Left renal cortex interstitium (tissue), 4 donors: ENCODE measurements around the gene IL1RAPL2. TPM values are rescaled to one million over a fixed set of nuclear protein-coding genes. Genes with fewer than 3 reads are reported as not detected.
"Not testable (repeated sequence)": the region's sequence is repeated elsewhere in the genome, so short reads cannot be mapped to it uniquely, and the experiment has no call there.

Experiments
- DNase-seq, 4 donors: peaks; one replicate each; pipeline ENCODE4 v3.0.0-alpha.2; 2013; ENCODE audit warnings: low read depth in 4 of 4, low spot score in 2 of 4, missing footprints in 1 of 4
- polyA plus RNA-seq, 4 donors: library from polyadenylated mRNA; unstranded; fragments of 120-200 nt; gene quantifications; one replicate each; pipeline ENCODE4 v1.2.1, GENCODE V29; 2013; ENCODE audit not compliant: insufficient read length in 4 of 4

IL1RAPL2 gene
- polyA plus RNA-seq, 4 donors, result 0.93 to 1.5 (median 1.3) TPM

DNA sequence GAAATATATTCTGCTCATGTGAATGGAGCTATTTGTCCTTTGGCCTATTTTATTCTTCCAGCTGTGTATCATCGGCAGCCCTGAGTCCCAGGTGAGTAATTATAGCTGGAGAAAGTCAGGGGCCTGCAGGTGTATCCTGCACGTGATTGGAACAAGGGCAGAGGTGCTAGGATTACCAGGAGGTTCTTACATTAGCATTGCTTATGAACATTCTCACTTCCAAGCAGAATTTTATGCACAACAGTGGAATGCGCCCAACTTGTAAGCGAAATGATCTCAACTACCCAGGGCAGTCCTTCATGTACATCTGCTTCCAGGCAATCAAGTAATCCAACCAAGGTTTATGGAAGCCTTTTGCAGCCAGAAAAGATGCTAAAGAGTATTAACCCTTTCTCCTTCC is 1187.4 kb downstream of the IL1RAPL2 start:
- no peak for DNase-seq

DNA sequence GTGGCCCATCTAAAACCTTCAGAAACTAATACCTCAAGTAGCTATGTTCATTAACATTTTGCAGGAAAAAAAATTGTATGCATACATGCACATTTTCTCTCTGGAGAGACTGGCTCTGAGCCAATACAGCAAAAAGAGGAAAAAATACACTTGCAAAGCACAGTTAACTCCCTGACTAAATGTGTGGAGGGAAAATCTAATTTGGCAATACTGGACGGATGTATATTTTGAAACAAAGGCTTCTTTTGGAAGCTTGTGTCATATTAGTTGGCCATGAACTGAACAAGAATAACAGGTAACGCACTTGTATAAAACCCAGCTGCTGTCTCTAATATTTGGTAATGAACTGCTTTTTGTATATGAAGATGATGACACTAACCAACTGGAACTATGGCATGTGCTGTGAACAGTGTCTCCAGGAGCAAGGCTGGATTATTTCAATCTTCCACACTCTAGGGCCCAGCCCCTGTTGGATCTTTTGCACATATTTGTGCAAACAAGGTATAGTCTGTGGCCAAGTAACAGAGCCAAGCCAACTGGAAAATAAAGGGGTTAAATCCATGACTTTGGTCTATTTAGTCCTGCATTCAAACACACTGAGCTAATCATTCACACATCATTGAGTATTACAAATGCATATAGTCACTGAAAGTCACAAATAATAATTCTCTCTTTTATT is 1188.4 kb downstream of the IL1RAPL2 start:
- no peak for DNase-seq

DNA sequence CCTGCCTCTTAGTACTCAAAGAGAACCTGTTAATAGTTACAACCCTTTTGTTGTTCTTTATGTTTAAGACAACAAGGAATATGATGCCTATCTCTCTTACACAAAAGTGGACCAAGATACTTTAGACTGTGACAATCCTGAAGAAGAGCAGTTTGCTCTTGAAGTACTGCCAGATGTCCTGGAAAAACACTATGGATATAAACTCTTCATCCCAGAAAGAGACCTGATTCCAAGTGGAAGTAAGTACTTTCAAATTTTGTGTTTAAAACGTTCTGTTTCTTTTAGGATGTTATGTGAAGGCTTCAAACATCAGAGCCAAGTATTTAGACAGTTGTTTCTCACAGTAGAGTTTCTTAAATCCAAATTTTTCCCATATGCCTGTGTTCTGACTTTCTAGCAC is 1189.1 kb downstream of the IL1RAPL2 start:
- no peak for DNase-seq

DNA sequence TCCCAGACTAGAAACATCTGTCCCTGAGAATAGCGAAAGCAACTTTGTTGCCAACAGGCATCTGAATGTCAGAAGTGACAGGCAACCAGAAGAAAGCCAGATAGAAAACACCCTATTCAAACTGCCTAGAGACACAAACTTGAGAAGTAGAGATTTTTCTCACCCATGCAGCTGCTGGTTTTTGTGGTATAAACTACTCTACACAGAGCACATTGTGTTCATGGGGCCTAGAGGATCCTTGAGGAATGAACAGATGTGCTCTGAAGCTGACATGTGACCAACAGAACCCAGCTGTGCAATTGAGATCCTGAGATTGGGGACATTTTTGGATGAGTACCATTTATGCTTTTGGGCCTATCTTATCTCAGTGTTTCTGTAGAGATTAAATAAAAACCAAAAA is 1192.8 kb downstream of the IL1RAPL2 start:
- DNase-seq, result no peak

DNA sequence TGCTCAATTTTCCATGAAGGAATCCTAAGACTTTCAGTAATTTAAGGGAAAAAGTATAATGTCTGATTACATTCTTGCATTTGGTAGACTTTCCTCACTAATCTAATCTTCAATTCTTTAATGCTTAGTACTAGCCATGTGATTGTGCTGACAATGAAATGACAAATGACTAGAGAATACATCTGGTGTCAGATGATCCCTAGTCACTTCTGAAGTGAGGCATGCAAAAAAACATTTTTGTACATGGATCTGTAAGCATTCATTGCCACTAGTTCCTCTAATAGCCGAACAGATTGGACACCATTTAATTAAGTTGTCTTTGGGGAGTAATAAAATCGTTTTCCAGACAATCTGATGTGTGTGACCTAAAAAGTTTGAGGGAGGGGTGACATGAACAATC is 1193.6 kb downstream of the IL1RAPL2 start:
- no peak for DNase-seq

DNA sequence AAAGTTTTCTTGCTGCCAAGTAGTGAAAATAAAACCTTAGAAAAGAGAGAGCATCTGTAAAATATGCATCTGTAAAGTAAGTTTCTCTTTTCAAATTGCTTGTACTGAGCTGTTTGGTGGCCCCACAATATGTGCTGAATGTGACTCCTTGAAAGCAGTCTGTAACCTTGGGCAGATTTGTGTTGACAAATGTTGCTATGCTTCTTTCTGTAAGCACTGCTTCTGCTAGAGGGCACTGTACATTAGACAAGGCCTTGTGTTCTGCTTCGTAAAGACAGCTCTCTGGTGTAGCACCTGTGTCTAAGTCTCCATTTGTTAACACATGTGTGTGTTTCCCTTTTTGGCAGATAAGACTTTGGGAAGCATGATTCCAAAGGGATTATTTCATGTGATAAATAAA is 1199.7 kb downstream of the IL1RAPL2 start:
- no peak for DNase-seq

DNA sequence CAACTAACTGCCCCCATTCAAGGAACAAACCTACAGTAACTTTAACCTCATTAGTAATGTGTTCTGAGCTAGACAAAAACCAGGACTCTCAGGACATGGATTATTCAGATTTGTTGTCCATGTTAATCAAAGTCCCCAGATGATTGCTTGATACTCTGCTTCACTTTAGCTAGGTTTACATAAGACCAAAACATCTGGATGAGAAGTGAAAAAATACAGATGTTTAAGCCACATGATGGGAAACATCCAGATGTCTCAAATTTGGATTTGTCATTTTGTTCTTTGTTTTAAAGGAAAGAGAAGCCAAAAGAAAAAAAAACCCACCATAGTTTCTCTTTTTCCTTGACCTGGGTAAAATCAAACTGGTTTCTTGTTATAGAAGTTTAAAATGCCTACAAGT is 1207.8 kb downstream of the IL1RAPL2 start:
- no peak for DNase-seq

DNA sequence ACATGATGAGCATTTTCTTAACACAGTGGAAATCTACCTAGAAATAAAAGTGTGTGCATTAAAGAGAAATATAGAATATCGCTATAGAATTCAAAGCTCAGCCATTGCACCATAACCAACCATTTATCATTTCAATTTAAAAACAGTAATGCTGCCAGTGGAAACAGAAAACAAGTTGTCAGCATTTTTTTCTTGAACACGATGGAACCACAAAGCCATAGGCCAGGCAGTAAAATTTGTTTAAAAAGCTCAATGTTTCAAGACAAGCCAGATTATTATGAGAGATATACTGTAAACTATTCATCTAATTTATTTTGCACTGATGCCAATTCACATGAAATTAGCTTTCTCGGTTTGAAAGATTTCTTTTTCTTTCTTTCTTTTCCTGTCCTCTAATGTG is 1209.7 kb downstream of the IL1RAPL2 start:
- DNase-seq, result no peak

DNA sequence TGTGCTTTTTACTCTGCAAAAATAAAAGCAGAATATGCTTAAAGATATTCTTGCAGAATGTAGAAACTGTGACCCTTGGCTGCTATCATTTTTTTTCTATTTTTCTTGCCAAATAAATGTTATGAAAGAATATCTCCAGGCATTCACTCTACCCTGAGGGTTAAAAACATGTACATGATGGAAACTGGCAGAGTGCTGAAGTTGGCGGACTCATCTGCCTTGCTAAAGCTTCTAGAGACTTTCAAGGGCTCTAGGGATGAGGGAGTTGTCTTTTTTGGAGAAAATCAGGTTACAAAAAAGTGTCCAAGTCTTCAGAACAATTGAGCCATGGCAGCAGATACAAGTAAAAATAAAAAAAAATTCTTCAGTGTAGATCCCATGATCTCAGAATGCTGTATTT is 1215.8 kb downstream of the IL1RAPL2 start:
- DNase-seq, result no peak

DNA sequence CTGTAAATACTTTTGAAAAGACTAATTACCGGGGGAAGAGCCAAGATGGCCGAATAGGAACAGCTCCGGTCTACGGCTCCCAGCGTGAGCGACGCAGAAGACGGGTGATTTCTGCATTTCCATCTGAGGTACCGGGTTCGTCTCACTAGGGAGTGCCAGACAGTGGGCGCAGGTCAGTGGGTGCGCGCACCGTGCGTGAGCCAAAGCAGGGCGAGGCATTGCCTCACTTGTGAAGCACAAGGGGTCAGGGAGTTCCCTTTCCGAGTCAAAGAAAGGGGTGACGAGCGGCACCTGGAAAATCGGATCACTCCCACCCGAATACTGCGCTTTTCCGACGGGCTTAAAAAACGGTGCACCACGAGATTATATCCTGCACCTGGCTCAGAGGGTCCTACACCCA is 1230.9 kb downstream of the IL1RAPL2 start:
- DNase-seq, result not testable (repeated sequence)

DNA sequence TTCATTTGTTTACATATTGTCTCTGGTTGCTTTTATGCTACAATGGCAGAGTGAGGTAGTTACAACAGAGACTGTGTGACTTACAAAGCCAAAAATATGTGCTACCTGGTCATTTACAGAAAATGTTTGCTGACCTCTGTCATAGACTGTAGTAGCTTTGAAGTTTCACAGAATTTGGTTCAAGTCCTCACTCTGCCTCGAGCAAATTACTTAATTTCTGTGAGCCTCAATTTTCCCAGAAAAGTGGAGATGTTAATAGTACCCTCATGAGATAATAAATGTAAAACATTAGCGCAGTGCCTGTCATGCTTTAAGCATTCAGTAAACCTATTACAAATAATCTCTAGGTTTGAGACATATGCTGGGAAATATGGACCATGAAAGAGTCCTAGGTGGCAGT is 1237.9 kb downstream of the IL1RAPL2 start:
- DNase-seq, result no peak

DNA sequence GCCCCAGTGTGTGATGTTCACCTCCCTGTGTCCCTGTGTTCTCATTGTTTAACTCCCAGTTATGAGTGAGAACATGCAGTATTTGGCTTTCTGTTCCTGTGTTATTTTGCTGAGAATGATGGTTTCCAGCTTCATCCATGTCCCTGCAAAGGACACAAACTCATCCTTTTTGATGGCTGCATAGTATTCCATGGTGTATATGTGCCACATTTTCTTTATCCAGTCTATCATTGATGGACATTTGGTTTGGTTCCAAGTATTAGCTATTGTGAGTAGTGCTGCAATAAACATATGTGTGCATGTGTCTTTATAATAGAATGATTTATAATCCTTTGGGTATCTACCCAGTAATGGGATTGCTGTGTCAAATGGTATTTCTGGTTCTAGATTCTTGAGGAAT is 1239.7 kb downstream of the IL1RAPL2 start:
- not testable (repeated sequence) for DNase-seq

DNA sequence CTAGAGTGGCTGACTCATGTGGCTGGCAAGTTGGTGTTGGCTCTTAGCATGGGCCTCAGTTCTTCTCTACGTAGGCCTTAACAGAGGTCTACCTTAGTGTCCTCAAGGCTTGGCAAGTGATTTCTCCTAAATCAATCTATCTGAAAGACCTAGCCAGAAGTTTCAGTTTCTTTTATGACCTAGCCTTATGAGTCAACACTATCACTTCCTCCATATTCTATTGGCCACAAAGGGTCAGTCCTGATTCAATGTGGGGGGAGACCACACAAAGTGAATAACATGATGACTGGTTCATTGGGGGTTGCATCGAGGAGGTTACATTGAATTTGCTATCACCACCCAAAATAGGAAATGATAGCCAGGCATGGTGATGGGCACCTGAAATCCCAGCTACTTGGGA is 1250.5 kb downstream of the IL1RAPL2 start:
- DNase-seq, result no peak
